Esophagus squamous epithelium (tissue), 5 donors: ENCODE measurements around the gene HSD17B2. TPM values are rescaled to one million over a fixed set of nuclear protein-coding genes. Genes with fewer than 3 reads are reported as not detected.
A peak's percentile ranks its signal among the peaks of the same experiment; 100 is the strongest.
"Not testable (repeated sequence)": the region's sequence is repeated elsewhere in the genome, so short reads cannot be mapped to it uniquely, and the experiment has no call there.

Source experiments
- DNase-seq: peaks from one replicate; lab custom pipeline; 2025; lab: John Stamatoyannopoulos, UW
- H3K27ac ChIP-seq, 4 donors: fragments of 200-600 bp; sonication (generic); one replicate each; pipeline ENCODE4 v1.5.1; 2016 to 2019; ENCODE audit warnings: mild to moderate bottlenecking in 1 of 4
- H3K27me3 ChIP-seq, 4 donors: fragments of 200-600 bp; sonication (generic); 1 replicate in 3 of 4; 2 replicates in 1 of 4; pipeline versions ENCODE4 v1.5.1 to v1.6.0; 2017 to 2021; ENCODE audit warnings: antibody characterized with exemption in 1 of 4
- H3K36me3 ChIP-seq, 3 donors: fragments of 200-600 bp; sonication (generic); one replicate each; pipeline ENCODE4 v1.5.1; 2016 to 2019
- H3K4me1 ChIP-seq, 3 donors: fragments of 200-600 bp; sonication (generic); one replicate each; pipeline ENCODE4 v1.5.1; 2017 to 2019
- H3K4me3 ChIP-seq, 4 donors: fragments of 200-600 bp; sonication (generic); 1 replicate in 3 of 4; 2 replicates in 1 of 4; pipeline ENCODE4 v1.5.1; 2016 to 2019; ENCODE audit warnings: mild to moderate bottlenecking in 2 of 4, moderate library complexity in 1 of 4
- H3K9me3 ChIP-seq, 3 donors: fragments of 200-600 bp; sonication (generic); one replicate each; pipeline ENCODE4 v1.5.1; 2016 to 2019
- CTCF ChIP-seq, 6 experiments: fragments of 450-650 bp in 4 of 6; fragments of 200-600 bp in 2 of 6; sonication (generic) in 2 of 6; IDR thresholded peaks; one replicate each; pipeline ENCODE4 v1.5.1; 2016 to 2019; ENCODE audit warnings: antibody characterized with exemption in 6 of 6, mild to moderate bottlenecking in 4 of 6, moderate library complexity in 4 of 6
- POLR2A ChIP-seq, 4 donors: fragments of 450-650 bp; IDR thresholded peaks; one replicate each; pipeline ENCODE4 v1.6.1; 2017; ENCODE audit warnings: antibody characterized with exemption in 4 of 4, mild to moderate bottlenecking in 4 of 4, moderate library complexity in 3 of 4
- WGBS, 2 donors: methylation state at CpG; one replicate each; pipeline ENCODE4 v1.1.5; 2018; 5-methylcytosine and 5-hydroxymethylcytosine counted together
- intact Hi-C: fragments of 100-400 bp; cut with DNase I; formaldehyde crosslinking; loops from one replicate; pipeline ENCODE4 v1.15.0; 2022
- total RNA-seq, 4 donors: library from RNA; depleted of rRNA; stranded (reverse); fragments of >200 nt; gene quantifications; one replicate each; pipeline ENCODE4 v1.1.0, GENCODE V29; 2016
- donor health status: DM: yes; HTN: yes; CAD: no.

HSD17B2 gene
- total RNA-seq, 4 donors from 2014 or later, result 0.72 to 5.1 (median 2.5) TPM

- WGBS, 2 donors, result 75 to 77% methylated on average over 7 of the region's 9 CpGs
- DNase-seq, result no peak
- TF ChIP-seq POLR2A (IDR thresholded peaks at IDR 0.05), result no peak
- TF ChIP-seq CTCF (IDR thresholded peaks at IDR 0.05), result no peak
- intact Hi-C loops, result no loop called here
- H3K9me3 ChIP-seq, result no peaks in the 10 kb centered on the region
- H3K27me3 ChIP-seq, result no peaks in the 10 kb centered on the region
- H3K36me3 ChIP-seq, result no peaks in the 10 kb centered on the region
- H3K4me1 ChIP-seq, result no peaks in the 10 kb centered on the region
- H3K4me3 ChIP-seq, result no peak overlapping the region
- no peak overlapping the region for H3K27ac ChIP-seq
These were observed 102.1 kb downstream of the HSD17B2 start for GRCh38 chr16:82136956-82137821.

- H3K27ac ChIP-seq, result no peak overlapping the region
- no peaks in the 10 kb centered on the region for H3K36me3 ChIP-seq
- intact Hi-C loops, result no loop called here
- no peaks in the 10 kb centered on the region for H3K4me1 ChIP-seq
- no peaks in the 10 kb centered on the region for H3K9me3 ChIP-seq
- no peak overlapping the region for H3K4me3 ChIP-seq
- H3K27me3 ChIP-seq, result no peaks in the 10 kb centered on the region
- no peak for DNase-seq
- 71 to 97% methylated on average over 3 of the region's 3 CpGs for WGBS, 2 donors
- TF ChIP-seq CTCF (IDR thresholded peaks at IDR 0.05) (no peak), POLR2A (IDR thresholded peaks at IDR 0.05) (no peak)
These were observed 102.7 kb downstream of the HSD17B2 start for GRCh38 chr16:82137822-82138167.

- TF ChIP-seq POLR2A (IDR thresholded peaks at IDR 0.05), result no peak
- no peak for TF ChIP-seq CTCF (IDR thresholded peaks at IDR 0.05)
- peak overlapping the region in 3 of 4 donors; percentile 58 to 66 (median 59) for H3K27ac ChIP-seq
- H3K36me3 ChIP-seq, result no peaks in the 10 kb centered on the region
- no peaks in the 10 kb centered on the region for H3K9me3 ChIP-seq
- H3K4me1 ChIP-seq, result no peaks in the 10 kb centered on the region
- no peaks in the 10 kb centered on the region for H3K27me3 ChIP-seq
- intact Hi-C loops, result no loop called here
- DNase-seq, result no peak
- 75 to 84% methylated on average over 15 of the region's 15 CpGs for WGBS, 2 donors
- peak overlapping the region; percentile 15 to 51 (median 34) for H3K4me3 ChIP-seq
These were observed 103.6 kb downstream of the HSD17B2 start for GRCh38 chr16:82138478-82139285.

- not testable (repeated sequence) for DNase-seq
- H3K27ac ChIP-seq, result peak overlapping the region in 3 of 4 donors; percentile 58 to 66 (median 59)
These were observed 104.2 kb downstream of the HSD17B2 start for GRCh38 chr16:82139286-82139571.

GRCh38 chr16:82146556-82146955 lies 111.5 kb downstream of the HSD17B2 start:
- Histone ChIP-seq H3K4me1 (no peaks in the 10 kb centered on the region), H3K4me3 (no peak overlapping the region), H3K36me3 (peaks cover 0 to 49% (median 0%) of the 10 kb centered on the region in 3 donors), H3K27ac (no peak overlapping the region), H3K27me3 (no peaks in the 10 kb centered on the region), H3K9me3 (no peaks in the 10 kb centered on the region)
- TF ChIP-seq POLR2A (IDR thresholded peaks at IDR 0.05), result no peak
- no peak for TF ChIP-seq CTCF (IDR thresholded peaks at IDR 0.05)
- WGBS, 2 donors, result 90 to 91% methylated on average over 2 to 3 of the region's 3 CpGs
- intact Hi-C loops, result no loop called here
- no peak for DNase-seq

More at GRCh38 chr16:82139286-82139571, 104.2 kb downstream of the HSD17B2 start:
- H3K4me1 ChIP-seq, H3K9me3 ChIP-seq, H3K36me3 ChIP-seq, H3K27me3 ChIP-seq, intact Hi-C loops: not testable (repeated sequence)
- 34 to 86% methylated on average over 11 to 17 of the region's 19 CpGs for WGBS, 2 donors
- peak overlapping the region; percentile 15 to 51 (median 34) for H3K4me3 ChIP-seq
